ENCODE results near the gene RGS19.
A peak's percentile ranks its signal among the peaks of the same experiment; 100 is the strongest.

Gene RGS19

GRCh38 chr20:64062596-64063388, 16.5 kb downstream of the RGS19 start, which contains the start of gene TCEA2:
Gene TCEA2 (plus strand): TSS chr20:64063198. CDS start chr20:64063313, 115 bp downstream.
- peak; percentile 98 for DNase-seq

GRCh38 chr20:64062276-64062595, 17.1 kb downstream of the RGS19 start:
- no peak for DNase-seq

GRCh38 chr20:64058536-64058935, 20.8 kb downstream of the RGS19 start:
- no peak for DNase-seq

GRCh38 chr20:64057628-64058498, 21.5 kb downstream of the RGS19 start:
- DNase-seq = peak; percentile 70

GRCh38 chr20:64056889-64057627, 22.3 kb downstream of the RGS19 start:
- DNase-seq = no peak

- no peak for DNase-seq
These were observed 22.8 kb downstream of the RGS19 start for GRCh38 chr20:64056639-64056888.

GRCh38 chr20:64055893-64056638, 23.3 kb downstream of the RGS19 start:
- no peak for DNase-seq

GRCh38 chr20:64055396-64055892, 23.9 kb downstream of the RGS19 start:
- DNase-seq = no peak

- DNase-seq = no peak
These were observed 25.3 kb downstream of the RGS19 start for GRCh38 chr20:64053841-64054661.

- DNase-seq = no peak
These were observed 26.1 kb downstream of the RGS19 start for GRCh38 chr20:64052987-64053840.

- DNase-seq = no peak
These were observed 27.0 kb downstream of the RGS19 start for GRCh38 chr20:64052326-64052722.

GRCh38 chr20:64051561-64052325, 27.6 kb downstream of the RGS19 start:
- no peak for DNase-seq

- DNase-seq = no peak
These were observed 28.3 kb downstream of the RGS19 start for GRCh38 chr20:64051033-64051452.

GRCh38 chr20:64050261-64051032, 28.9 kb downstream of the RGS19 start:
- DNase-seq = no peak

- DNase-seq = no peak
These were observed 29.4 kb downstream of the RGS19 start for GRCh38 chr20:64049878-64050260.

- DNase-seq = no peak
These were observed 30.0 kb downstream of the RGS19 start, which contains the start of gene SOX18 for GRCh38 chr20:64049060-64049877. Gene SOX18 (minus strand): TSS chr20:64049639. CDS start chr20:64049516, 123 bp downstream.

GRCh38 chr20:64048402-64049044, 30.8 kb downstream of the RGS19 start:
- no peak for DNase-seq

- DNase-seq = no peak
These were observed 31.3 kb downstream of the RGS19 start for GRCh38 chr20:64047968-64048401.

All from NCI-H345 (cell line).